Measurements from ENCODE around the gene CSK.
"Not testable (repeated sequence)": the region's sequence is repeated elsewhere in the genome, so short reads cannot be mapped to it uniquely, and the experiment has no call there.

CSK gene

GRCh38 chr15:74770211-74770903 is 11.5 kb upstream of the CSK start:
- DNase-seq (ENCODE audit: low read depth) = no peak

- DNase-seq (ENCODE audit: low read depth) = no peak
Observed at GRCh38 chr15:74773329-74773728, 8.6 kb upstream of the CSK start.

- no peak for DNase-seq (ENCODE audit: low read depth)
Observed at GRCh38 chr15:74773731-74774252, 8.1 kb upstream of the CSK start.

GRCh38 chr15:74775132-74775562 is 6.7 kb upstream of the CSK start:
- no peak for DNase-seq (ENCODE audit: low read depth)

GRCh38 chr15:74775894-74776293 is 6.0 kb upstream of the CSK start:
- DNase-seq (ENCODE audit: low read depth) = no peak

GRCh38 chr15:74776821-74777768 is 4.8 kb upstream of the CSK start:
- no peak for DNase-seq (ENCODE audit: low read depth)

- no peak for DNase-seq (ENCODE audit: low read depth)
Observed at GRCh38 chr15:74777769-74778598, 3.9 kb upstream of the CSK start.

- no peak for DNase-seq (ENCODE audit: low read depth)
Observed at GRCh38 chr15:74778599-74778970, 3.3 kb upstream of the CSK start.

GRCh38 chr15:74779162-74779648 is 2.7 kb upstream of the CSK start:
- no peak for DNase-seq (ENCODE audit: low read depth)

GRCh38 chr15:74780523-74781430 is 1.1 kb upstream of the CSK start:
- no peak for DNase-seq (ENCODE audit: low read depth)

- no peak for DNase-seq (ENCODE audit: low read depth)
Observed at GRCh38 chr15:74782259-74783071, 585 bp downstream of the CSK start.

- no peak for DNase-seq (ENCODE audit: low read depth)
Observed at GRCh38 chr15:74783072-74783807, 1.4 kb downstream of the CSK start.

- DNase-seq (ENCODE audit: low read depth) = no peak
Observed at GRCh38 chr15:74783808-74784175, 1.9 kb downstream of the CSK start.

- no peak for DNase-seq (ENCODE audit: low read depth)
Observed at GRCh38 chr15:74784426-74785193, 2.7 kb downstream of the CSK start.

GRCh38 chr15:74785194-74786032 is 3.5 kb downstream of the CSK start:
- DNase-seq (ENCODE audit: low read depth) = no peak

GRCh38 chr15:74786081-74786480 is 4.2 kb downstream of the CSK start:
- DNase-seq (ENCODE audit: low read depth) = not testable (repeated sequence)

- no peak for DNase-seq (ENCODE audit: low read depth)
Observed at GRCh38 chr15:74786551-74787165, 4.8 kb downstream of the CSK start.

Data from stromal cell of bone marrow (primary cell).